Measurements from ENCODE around the gene ABHD3.
"Not testable (repeated sequence)": the region's sequence is repeated elsewhere in the genome, so short reads cannot be mapped to it uniquely, and the experiment has no call there.

Gene ABHD3

GRCh38 chr18:21640375-21640774 lies 64.2 kb downstream of the ABHD3 start:
- not testable (repeated sequence) for DNase-seq

- DNase-seq = no peak
These were observed 65.8 kb downstream of the ABHD3 start for GRCh38 chr18:21638822-21639221.

- DNase-seq = no peak
These were observed 67.8 kb downstream of the ABHD3 start for GRCh38 chr18:21636769-21637168.

GRCh38 chr18:21634588-21635199 lies 69.9 kb downstream of the ABHD3 start:
- DNase-seq = no peak

GRCh38 chr18:21632393-21632792 lies 72.2 kb downstream of the ABHD3 start:
- no peak for DNase-seq

- DNase-seq = no peak
These were observed 75.3 kb downstream of the ABHD3 start for GRCh38 chr18:21629089-21629832.

- not testable (repeated sequence) for DNase-seq
These were observed 82.9 kb downstream of the ABHD3 start for GRCh38 chr18:21621640-21622039.

- peak; percentile 61 for DNase-seq
These were observed 92.2 kb downstream of the ABHD3 start, which contains the start of gene SNRPD1 for GRCh38 chr18:21612125-21613039. Gene SNRPD1, plus strand, starts transcription at chr18:21612314. Its CDS starts 116 bp downstream, at chr18:21612430.

GRCh38 chr18:21611401-21612124 lies 93.0 kb downstream of the ABHD3 start:
- not testable (repeated sequence) for DNase-seq

GRCh38 chr18:21605213-21605612 lies 99.4 kb downstream of the ABHD3 start:
- no peak for DNase-seq

- DNase-seq = no peak
These were observed 99.9 kb downstream of the ABHD3 start for GRCh38 chr18:21604671-21605070.

- no peak for DNase-seq
These were observed 102.3 kb downstream of the ABHD3 start for GRCh38 chr18:21602299-21602587.
